Measurements from ENCODE around the gene MYPOP. TPM values are rescaled to one million over a fixed set of nuclear protein-coding genes. Genes with fewer than 3 reads are reported as not detected.
"Not testable (repeated sequence)": the region's sequence is repeated elsewhere in the genome, so short reads cannot be mapped to it uniquely, and the experiment has no call there.

The MYPOP gene
- total and polyA plus RNA-seq, 2 donors: 1.8 to 9.1 TPM

DNA sequence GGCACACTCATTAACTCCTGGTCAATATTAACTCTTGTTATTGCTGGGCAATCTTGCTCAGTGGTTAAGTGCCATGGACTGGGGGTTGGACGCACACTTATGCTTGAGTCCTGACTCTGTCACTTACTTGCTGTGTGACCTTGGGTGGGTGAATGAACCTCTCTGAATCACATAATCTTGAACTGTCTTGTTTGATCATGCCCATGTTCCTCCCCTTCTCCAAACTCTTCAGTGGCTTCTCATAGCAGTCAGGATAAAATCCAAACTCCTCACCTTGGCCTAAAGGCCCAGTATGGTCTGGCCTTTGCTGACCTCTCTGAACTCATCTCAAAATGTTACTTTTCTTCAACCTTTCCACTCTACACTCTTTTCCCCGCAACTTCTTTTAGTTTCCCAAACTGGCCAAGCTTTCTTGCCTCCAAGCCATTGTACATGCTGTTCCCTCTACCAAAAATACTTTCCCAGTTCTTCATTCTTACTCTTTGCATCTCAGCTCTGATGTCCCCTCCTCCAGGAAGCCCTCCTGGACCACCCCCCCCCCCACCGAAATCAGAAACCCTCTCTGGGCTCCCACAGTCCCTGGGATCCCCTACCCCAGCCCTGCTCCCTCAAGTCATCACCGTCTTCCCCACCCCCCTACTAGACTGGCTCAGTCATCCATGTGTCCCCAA lies 2.4 kb downstream of the MYPOP start:
- WGBS: over 99% methylated on average over 4 of the region's 4 CpGs
- Histone ChIP-seq H3K4me3 (ENCODE audit: low read length in 2 of 2) (no peak overlapping the region), H3K4me1 (ENCODE audit: control insufficient read depth in 2 of 2, insufficient read depth in 2 of 2, low read length in 2 of 2) (peaks cover 7 to 18% of the 10 kb centered on the region in 2 donors), H3K27ac (ENCODE audit: low read depth in 1 of 2, low read length in 1 of 2) (no peak overlapping the region), H3K36me3 (ENCODE audit: control insufficient read depth in 2 of 2, insufficient read depth in 2 of 2, low read length in 1 of 2) (peaks cover 18 to 22% of the 10 kb centered on the region in 2 donors), H3K9me3 (ENCODE audit: control insufficient read depth in 2 of 2, insufficient read depth in 1 of 2, low read length in 1 of 2) (no peaks in the 10 kb centered on the region), H3K27me3 (ENCODE audit: control insufficient read depth in 2 of 2, insufficient read depth in 1 of 2, low read length in 1 of 2) (peaks cover 0 to 5% of the 10 kb centered on the region in 2 donors)
- no peak for DNase-seq (ENCODE audit: low read depth in 6 of 9, low spot score in 9 of 9)

DNA sequence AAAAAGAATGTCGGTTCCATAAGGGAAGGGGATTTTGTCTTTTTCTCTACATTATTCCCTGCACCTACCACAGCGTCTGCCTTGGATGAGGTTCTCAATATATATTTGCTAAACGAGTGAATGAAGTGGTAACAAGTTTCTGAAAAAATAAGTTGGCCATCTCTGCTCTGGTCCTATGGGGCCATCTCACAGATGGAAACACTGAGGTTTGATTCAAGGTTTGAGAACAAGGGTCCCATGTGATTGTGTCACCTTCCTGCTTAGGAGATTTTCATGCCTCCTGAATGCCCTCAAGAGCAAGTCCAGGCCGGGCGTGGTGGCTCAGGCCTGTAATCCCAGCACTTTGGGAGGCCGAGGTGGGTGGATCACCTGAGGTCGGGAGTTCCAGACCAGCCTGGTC lies 3.2 kb downstream of the MYPOP start:
- Histone ChIP-seq H3K27ac (ENCODE audit: low read depth in 1 of 2, low read length in 1 of 2) (no peak overlapping the region), H3K4me1 (ENCODE audit: control insufficient read depth in 2 of 2, insufficient read depth in 2 of 2, low read length in 2 of 2) (peaks cover 7 to 18% of the 10 kb centered on the region in 2 donors), H3K27me3 (ENCODE audit: control insufficient read depth in 2 of 2, insufficient read depth in 1 of 2, low read length in 1 of 2) (peaks cover 0 to 4% of the 10 kb centered on the region in 2 donors), H3K36me3 (ENCODE audit: control insufficient read depth in 2 of 2, insufficient read depth in 2 of 2, low read length in 1 of 2) (peaks cover 21 to 22% of the 10 kb centered on the region in 2 donors), H3K4me3 (ENCODE audit: low read length in 2 of 2) (no peak overlapping the region), H3K9me3 (ENCODE audit: control insufficient read depth in 2 of 2, insufficient read depth in 1 of 2, low read length in 1 of 2) (no peaks in the 10 kb centered on the region)
- DNase-seq (ENCODE audit: low read depth in 6 of 9, low spot score in 9 of 9): no peak
- 96% methylated on average over 7 of the region's 7 CpGs for WGBS

DNA sequence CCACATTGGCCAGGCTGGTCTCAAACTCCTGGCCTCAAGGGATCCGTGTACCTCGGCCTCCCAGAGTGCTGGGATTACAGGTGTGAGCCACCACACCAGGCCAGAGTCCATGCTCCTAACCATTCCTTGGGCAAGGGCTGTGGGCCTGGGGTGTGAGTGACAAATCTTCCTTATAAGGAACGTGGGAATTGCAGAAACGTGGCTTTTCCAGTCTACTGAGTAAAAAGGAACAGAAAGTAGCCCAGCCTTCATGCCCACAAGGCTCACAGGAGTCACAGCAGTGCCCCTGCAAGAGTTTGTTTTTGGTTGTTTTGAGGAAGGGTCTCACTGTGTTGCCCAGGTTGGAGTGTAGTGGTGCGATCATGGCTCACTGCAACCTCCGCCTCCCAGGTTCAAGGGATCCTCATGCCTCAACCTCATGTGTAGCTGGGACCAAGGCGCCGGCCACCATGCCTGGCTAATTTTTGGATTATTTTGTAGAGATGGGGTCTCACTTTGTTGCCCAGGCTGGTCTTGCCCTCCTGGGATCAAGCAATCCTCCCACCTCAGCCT lies 5.1 kb downstream of the MYPOP start:
- no peaks in the 10 kb centered on the region for H3K9me3 ChIP-seq (ENCODE audit: control insufficient read depth in 2 of 2, insufficient read depth in 1 of 2, low read length in 1 of 2)
- peaks cover 2 to 12% of the 10 kb centered on the region in 2 donors for H3K4me1 ChIP-seq (ENCODE audit: control insufficient read depth in 2 of 2, insufficient read depth in 2 of 2, low read length in 2 of 2)
- peaks cover 0 to 4% of the 10 kb centered on the region in 2 donors for H3K27me3 ChIP-seq (ENCODE audit: control insufficient read depth in 2 of 2, insufficient read depth in 1 of 2, low read length in 1 of 2)
- no peak overlapping the region for H3K4me3 ChIP-seq (ENCODE audit: low read length in 2 of 2)
- H3K36me3 ChIP-seq (ENCODE audit: control insufficient read depth in 2 of 2, insufficient read depth in 2 of 2, low read length in 1 of 2): peaks cover 24 to 25% of the 10 kb centered on the region in 2 donors
- 98% methylated on average over 8 of the region's 8 CpGs for WGBS
- no peak for DNase-seq (ENCODE audit: low read depth in 6 of 9, low spot score in 9 of 9)
- H3K27ac ChIP-seq (ENCODE audit: low read depth in 1 of 2, low read length in 1 of 2): no peak overlapping the region

DNA sequence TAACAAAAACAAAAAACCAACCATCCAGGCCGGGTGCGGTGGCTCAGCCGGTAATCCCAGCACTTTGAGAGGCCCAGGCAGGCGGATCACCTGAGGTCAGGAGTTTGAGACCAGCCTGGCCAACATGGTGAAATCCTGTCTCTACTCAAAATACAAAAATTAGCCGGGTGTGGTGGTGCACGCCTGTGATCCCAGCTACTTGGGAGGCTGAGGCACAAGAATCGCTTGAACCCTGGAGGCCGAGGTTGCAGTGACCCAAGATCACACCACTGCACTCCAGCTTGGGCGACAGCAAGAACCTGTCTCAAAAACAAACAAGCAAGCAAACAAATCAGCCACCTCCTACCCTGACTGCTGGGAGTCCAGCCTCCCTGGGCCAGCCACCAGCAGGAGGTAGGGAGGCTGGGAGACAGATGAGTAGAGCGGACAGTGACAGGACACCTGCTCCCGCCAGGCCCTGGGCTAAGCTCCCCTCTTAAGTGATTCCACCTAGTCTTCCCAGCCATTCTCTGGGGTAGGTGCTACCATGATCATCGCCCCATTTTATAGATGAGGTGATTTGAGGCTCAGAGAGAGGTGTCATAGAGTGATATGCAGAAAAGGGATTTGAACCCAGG lies 6.3 kb downstream of the MYPOP start:
- DNase-seq (ENCODE audit: low read depth in 6 of 9, low spot score in 9 of 9): not testable (repeated sequence)

DNA sequence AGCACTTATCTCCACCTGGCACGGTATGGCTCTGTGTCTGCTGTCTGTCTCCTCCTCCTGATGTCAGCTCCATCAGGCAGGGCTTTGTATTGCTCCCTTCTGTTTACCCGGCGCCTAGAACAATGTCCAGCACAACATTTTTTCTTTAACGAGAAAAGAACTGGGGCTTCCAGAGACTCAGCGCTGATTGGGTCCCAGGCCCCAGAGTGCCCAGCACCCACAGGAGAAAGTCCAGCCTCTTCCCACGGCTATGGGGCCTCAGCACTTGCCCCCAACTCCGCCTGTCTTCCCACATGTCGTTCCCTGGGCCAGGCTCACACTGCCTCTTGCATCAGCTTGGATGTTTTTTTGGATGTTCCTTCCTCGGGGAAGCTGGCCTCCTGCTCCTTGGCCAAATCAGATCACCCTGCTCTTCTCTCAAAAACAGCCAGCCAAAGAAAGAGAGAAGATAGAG lies 6.9 kb downstream of the MYPOP start:
- WGBS: 96% methylated on average over 9 of the region's 9 CpGs
- Histone ChIP-seq H3K27ac (ENCODE audit: low read depth in 1 of 2, low read length in 1 of 2) (no peak overlapping the region), H3K4me1 (ENCODE audit: control insufficient read depth in 2 of 2, insufficient read depth in 2 of 2, low read length in 2 of 2) (peaks cover 0 to 2% of the 10 kb centered on the region in 2 donors), H3K27me3 (ENCODE audit: control insufficient read depth in 2 of 2, insufficient read depth in 1 of 2, low read length in 1 of 2) (no peaks in the 10 kb centered on the region), H3K9me3 (ENCODE audit: control insufficient read depth in 2 of 2, insufficient read depth in 1 of 2, low read length in 1 of 2) (no peaks in the 10 kb centered on the region), H3K4me3 (ENCODE audit: low read length in 2 of 2) (no peak overlapping the region), H3K36me3 (ENCODE audit: control insufficient read depth in 2 of 2, insufficient read depth in 2 of 2, low read length in 1 of 2) (peaks cover 26 to 30% of the 10 kb centered on the region in 2 donors)
- no peak for DNase-seq (ENCODE audit: low read depth in 6 of 9, low spot score in 9 of 9)

More for the DNA sequence above, 6.3 kb downstream of the MYPOP start:
- H3K4me3 ChIP-seq (ENCODE audit: low read length in 2 of 2); H3K9me3 ChIP-seq (ENCODE audit: control insufficient read depth in 2 of 2, insufficient read depth in 1 of 2, low read length in 1 of 2); H3K27ac ChIP-seq (ENCODE audit: low read depth in 1 of 2, low read length in 1 of 2); H3K4me1 ChIP-seq (ENCODE audit: control insufficient read depth in 2 of 2, insufficient read depth in 2 of 2, low read length in 2 of 2); H3K27me3 ChIP-seq (ENCODE audit: control insufficient read depth in 2 of 2, insufficient read depth in 1 of 2, low read length in 1 of 2): not testable (repeated sequence)
- H3K36me3 ChIP-seq (ENCODE audit: control insufficient read depth in 2 of 2, insufficient read depth in 2 of 2, low read length in 1 of 2): peaks cover 26% of the 10 kb centered on the region in 2 donors
- 99% methylated on average over 12 of the region's 12 CpGs for WGBS

DNA sequence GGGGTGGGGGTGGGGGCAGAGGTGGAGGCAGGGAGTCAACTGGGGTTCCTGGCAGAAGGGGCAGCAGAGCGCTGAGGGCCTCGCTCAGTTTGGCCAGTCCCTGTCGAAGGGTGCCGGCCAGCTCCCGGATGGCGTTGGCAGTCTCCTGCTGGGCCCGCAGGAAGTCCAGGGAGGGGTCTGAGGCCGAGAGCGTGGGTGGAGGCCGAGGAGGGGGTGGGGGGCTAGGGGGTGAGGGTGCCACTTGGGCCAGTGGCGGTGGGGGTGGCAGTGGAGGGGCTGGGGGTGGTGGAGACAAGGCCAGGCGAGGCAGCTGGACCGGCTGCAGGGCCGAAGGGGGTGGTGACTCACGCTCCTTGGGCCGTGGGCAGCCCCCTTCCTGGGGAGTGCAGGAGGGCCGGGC lies 11.5 kb downstream of the MYPOP start:
- no peaks in the 10 kb centered on the region for H3K9me3 ChIP-seq (ENCODE audit: control insufficient read depth in 2 of 2, insufficient read depth in 1 of 2, low read length in 1 of 2)
- no peak overlapping the region for H3K27ac ChIP-seq (ENCODE audit: low read depth in 1 of 2, low read length in 1 of 2)
- DNase-seq (ENCODE audit: low read depth in 6 of 9, low spot score in 9 of 9): no peak
- H3K36me3 ChIP-seq (ENCODE audit: control insufficient read depth in 2 of 2, insufficient read depth in 2 of 2, low read length in 1 of 2): peaks cover 9 to 27% of the 10 kb centered on the region in 2 donors
- WGBS: 97% methylated on average over 17 of the region's 17 CpGs
- no peak overlapping the region for H3K4me3 ChIP-seq (ENCODE audit: low read length in 2 of 2)
- H3K27me3 ChIP-seq (ENCODE audit: control insufficient read depth in 2 of 2, insufficient read depth in 1 of 2, low read length in 1 of 2): no peaks in the 10 kb centered on the region
- H3K4me1 ChIP-seq (ENCODE audit: control insufficient read depth in 2 of 2, insufficient read depth in 2 of 2, low read length in 2 of 2): peaks cover 0 to 12% of the 10 kb centered on the region in 2 donors

DNA sequence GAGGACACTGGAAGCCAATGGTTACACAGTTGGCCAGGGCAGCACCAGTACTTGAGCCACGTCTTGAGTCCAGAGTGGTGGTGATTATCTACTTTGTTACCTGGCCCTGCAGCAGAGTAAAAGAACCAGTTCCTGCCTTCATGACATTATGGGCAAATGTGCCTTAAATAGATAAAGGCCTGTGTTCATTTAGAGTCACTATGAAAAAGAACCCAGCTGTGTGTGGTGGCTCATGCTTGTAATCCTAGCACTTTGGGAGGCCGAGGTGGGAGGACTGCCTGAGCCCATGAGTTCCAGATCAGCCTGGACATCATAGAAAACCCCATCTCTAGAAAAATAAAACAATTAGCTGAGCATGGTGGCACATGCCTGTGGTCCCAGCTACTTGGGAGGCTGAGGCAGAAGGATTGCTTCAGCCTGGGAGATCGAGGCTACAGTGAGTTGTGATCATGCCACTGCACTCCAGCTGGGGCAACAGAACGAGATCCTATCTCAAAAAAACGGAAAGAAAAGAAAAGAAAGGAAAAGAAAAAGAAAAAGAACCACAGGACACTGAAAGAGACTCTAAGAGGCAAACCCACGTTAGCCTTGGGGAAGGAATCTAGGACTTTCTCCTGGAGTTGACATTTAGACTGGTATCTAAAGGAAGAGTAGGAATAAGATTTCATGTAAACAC lies 13.1 kb downstream of the MYPOP start:
- H3K4me1 ChIP-seq (ENCODE audit: control insufficient read depth in 2 of 2, insufficient read depth in 2 of 2, low read length in 2 of 2): peaks cover 10 to 20% of the 10 kb centered on the region in 2 donors
- no peaks in the 10 kb centered on the region for H3K27me3 ChIP-seq (ENCODE audit: control insufficient read depth in 2 of 2, insufficient read depth in 1 of 2, low read length in 1 of 2)
- H3K9me3 ChIP-seq (ENCODE audit: control insufficient read depth in 2 of 2, insufficient read depth in 1 of 2, low read length in 1 of 2): no peaks in the 10 kb centered on the region
- DNase-seq (ENCODE audit: low read depth in 6 of 9, low spot score in 9 of 9): no peak
- 81% methylated on average over 6 of the region's 6 CpGs for WGBS
- H3K36me3 ChIP-seq (ENCODE audit: control insufficient read depth in 2 of 2, insufficient read depth in 2 of 2, low read length in 1 of 2): peaks cover 3 to 20% of the 10 kb centered on the region in 2 donors
- no peak overlapping the region for H3K4me3 ChIP-seq (ENCODE audit: low read length in 2 of 2)
- no peak overlapping the region for H3K27ac ChIP-seq (ENCODE audit: low read depth in 1 of 2, low read length in 1 of 2)

DNA sequence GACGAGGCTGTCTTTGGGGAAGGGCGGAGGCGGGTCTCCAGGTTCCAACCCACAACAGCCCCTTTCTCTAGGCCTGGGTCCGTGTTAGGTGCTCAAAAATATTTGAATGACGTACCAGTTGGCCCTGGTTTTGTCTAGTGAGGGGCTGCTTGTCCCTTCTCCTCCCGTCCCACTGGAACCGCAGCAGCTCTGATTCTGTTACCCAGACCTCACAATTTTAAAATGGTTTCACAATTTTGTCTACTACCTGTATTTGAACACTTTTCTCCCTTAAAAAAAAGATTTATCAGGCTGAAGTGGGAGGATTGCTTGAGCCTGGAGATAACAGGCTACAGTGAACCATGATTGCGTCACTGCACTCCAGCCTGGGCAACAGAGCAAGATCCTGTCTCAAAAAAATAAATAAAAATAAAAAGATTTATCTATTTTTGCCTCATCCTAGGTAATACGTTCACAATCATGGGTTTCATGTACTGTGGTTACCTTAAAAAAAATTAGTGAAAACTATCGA lies 15.2 kb downstream of the MYPOP start:
- peaks cover 1 to 21% of the 10 kb centered on the region in 2 donors for H3K36me3 ChIP-seq (ENCODE audit: control insufficient read depth in 2 of 2, insufficient read depth in 2 of 2, low read length in 1 of 2)
- peak overlapping the region; percentile 97 to 99 for H3K27ac ChIP-seq (ENCODE audit: low read depth in 1 of 2, low read length in 1 of 2)
- peaks cover 0 to 2% of the 10 kb centered on the region in 2 donors for H3K27me3 ChIP-seq (ENCODE audit: control insufficient read depth in 2 of 2, insufficient read depth in 1 of 2, low read length in 1 of 2)
- 72% methylated on average over 10 of the region's 10 CpGs for WGBS
- no peaks in the 10 kb centered on the region for H3K9me3 ChIP-seq (ENCODE audit: control insufficient read depth in 2 of 2, insufficient read depth in 1 of 2, low read length in 1 of 2)
- DNase-seq (ENCODE audit: low read depth in 6 of 9, low spot score in 9 of 9): no peak
- peaks cover 11 to 37% of the 10 kb centered on the region in 2 donors for H3K4me1 ChIP-seq (ENCODE audit: control insufficient read depth in 2 of 2, insufficient read depth in 2 of 2, low read length in 2 of 2)
- peak overlapping the region; percentile 76 to 96 for H3K4me3 ChIP-seq (ENCODE audit: low read length in 2 of 2)
